HG03460 (cell line): ENCODE results near the gene RGL4.
"Not testable (repeated sequence)": the region's sequence is repeated elsewhere in the genome, so short reads cannot be mapped to it uniquely, and the experiment has no call there.

Experiments used
- ATAC-seq: cut with Tn5 transposase; IDR thresholded peaks from one replicate; pipeline ENCODE4 v1.9.1; 2021; ENCODE audit not compliant: unreplicated experiment

RGL4 gene

GRCh38 chr22:23728108-23728507, 37.3 kb downstream of the RGL4 start:
- not testable (repeated sequence) for ATAC-seq

- ATAC-seq: no peak
These were observed 46.9 kb downstream of the RGL4 start for GRCh38 chr22:23737696-23738095.

- ATAC-seq: no peak
These were observed 51.9 kb downstream of the RGL4 start for GRCh38 chr22:23742505-23743264.

DNA sequence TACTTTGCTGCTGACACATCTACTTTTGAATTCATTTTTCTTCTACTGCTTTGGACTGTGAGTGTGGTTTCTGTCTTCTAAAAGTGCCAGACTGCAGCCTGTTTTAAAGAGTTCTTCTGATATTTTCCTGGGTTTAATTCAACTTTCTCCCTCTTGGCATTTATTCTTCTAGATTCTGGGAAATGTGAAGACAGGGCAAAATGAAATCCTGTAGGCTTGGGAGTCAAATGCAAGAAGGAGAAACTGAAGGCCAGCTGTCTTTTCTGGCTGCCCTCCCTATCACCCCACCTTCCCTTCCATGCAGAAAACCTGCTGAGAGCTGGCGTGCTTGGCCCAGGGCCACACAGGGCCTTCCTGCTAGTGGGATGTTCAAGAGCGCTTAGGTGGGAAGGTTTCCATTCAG, 52.5 kb downstream of the RGL4 start:
- no peak for ATAC-seq

- ATAC-seq: no peak
These were observed 53.2 kb downstream of the RGL4 start for GRCh38 chr22:23744001-23744400.

DNA sequence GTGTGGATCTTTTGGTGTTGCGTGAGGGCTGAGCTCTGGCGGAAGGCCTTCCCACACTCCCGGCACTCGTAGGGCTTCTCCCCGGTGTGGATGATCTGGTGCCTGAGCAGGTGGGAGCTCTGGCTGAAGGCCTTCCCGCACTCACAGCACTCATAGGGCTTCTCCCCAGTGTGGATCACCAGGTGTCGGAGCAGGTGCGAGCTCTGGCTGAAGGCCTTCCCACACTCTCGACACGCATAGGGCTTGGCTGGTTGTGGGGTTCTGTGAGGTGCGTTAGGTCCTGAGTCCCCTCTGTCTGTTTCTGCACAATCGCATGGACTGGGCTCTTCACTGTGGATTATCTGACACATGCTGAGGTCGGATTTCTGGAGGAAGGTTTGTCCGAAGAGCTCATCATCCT, 53.7 kb downstream of the RGL4 start:
- ATAC-seq: no peak

DNA sequence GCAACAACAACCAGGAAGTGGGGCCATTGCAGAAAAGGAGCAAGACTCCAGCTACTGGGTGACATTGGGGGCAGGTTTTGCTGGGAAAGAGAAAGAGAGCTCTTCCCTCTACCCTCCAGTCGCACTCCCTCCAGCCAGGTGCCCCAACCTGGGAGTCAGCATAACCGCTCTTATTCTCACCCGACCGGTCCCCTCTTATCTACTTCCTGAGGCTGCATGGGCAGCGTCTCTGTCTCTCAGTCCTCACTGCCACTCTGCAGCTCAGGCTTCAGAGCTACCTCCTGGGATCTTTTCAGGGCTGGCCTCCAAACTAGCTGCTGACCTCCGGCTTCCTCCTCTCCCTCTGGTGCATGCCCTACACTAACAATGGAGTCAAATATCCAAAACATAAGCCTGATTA, 55.0 kb downstream of the RGL4 start:
- no peak for ATAC-seq
